Measurements from ENCODE around the gene HKDC1.

HKDC1 gene

DNA sequence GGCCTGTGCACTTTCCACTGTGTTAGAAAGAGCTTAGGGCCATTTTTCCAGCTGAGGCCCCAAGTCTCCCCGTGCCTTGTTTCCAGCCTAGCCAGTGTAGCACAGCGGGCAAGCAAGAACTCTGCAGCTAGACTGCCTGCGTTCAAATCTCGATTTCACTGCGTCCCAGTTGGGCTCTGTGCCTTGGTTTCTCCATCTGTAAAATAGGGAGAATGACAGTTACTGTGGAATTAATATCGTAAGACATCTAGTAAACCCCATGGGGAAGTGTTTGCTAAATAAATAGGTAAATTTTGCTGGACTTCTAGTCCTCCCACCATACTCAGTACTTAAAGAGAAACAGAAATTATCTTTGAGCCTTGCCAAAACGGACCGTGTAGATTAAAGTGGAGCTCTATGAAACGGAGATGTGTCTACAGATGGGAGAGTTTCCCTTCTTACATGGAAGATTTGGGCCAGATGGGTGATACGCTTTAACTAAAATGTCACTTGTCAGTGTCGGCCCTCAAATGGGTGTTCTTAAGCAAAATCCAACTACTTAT, 3.5 kb upstream of the HKDC1 start:
- DNase-seq, result no peak

DNA sequence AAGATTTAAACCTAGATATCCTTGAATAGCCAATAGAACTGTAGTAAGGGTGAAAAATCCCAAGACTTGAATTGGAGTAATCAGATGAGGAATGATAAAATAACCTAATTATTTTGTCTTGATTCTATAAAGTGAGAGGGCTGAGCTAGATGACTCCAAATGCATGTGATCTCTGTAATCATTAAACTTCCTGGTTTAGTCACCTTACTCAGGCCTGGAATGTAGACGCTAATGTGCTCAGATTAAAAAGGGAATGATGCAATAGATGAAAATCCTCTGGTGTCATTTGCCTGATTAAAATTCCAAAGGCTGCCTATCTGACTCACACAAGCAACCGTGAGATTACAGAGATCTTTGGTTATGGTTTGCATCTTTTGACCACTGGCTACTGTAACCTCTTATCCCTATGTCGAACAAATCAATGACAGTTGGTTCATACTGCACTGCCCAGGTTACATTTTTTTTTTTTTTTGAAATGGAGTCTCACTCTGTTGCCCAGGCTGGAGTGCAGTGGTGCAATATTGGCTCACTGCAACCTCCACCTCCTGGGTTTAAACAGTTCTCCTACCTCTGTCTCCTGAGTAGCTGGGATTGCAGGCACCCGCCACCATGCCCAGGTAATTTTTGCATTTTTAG, 2.9 kb upstream of the HKDC1 start:
- DNase-seq, result peak; percentile 94

DNA sequence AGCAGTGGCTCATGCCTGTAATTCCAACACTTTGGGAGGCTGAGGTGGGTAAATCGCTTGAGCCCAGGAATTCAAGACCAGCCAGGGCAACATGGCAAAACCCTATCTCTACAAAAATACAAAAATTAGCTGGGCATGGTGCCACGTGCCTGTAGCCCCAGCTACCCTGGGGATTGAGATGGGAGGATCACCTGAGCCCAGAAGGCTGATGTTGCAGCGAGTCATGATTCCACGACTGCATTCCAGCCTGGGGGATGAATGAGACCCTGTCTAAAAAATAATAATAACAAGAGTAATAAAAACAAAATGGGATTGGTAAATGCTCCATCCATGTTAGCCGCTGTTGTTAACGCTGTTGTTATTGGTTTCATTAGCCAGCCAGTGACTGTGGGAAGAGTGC, 1.3 kb upstream of the HKDC1 start:
- peak; percentile 11 for DNase-seq

GRCh38 chr10:69220507-69220906, 375 bp downstream of the HKDC1 start:
- DNase-seq, result no peak

- DNase-seq, result peak; percentile 68
These were observed 2.3 kb downstream of the HKDC1 start for GRCh38 chr10:69222157-69223027.

- DNase-seq, result no peak
These were observed 2.9 kb downstream of the HKDC1 start for GRCh38 chr10:69223028-69223342.

- DNase-seq, result no peak
These were observed 4.9 kb downstream of the HKDC1 start for GRCh38 chr10:69224862-69225657.

GRCh38 chr10:69225681-69226080, 5.5 kb downstream of the HKDC1 start:
- DNase-seq, result no peak

- no peak for DNase-seq
These were observed 6.9 kb downstream of the HKDC1 start for GRCh38 chr10:69226919-69227450.

DNA sequence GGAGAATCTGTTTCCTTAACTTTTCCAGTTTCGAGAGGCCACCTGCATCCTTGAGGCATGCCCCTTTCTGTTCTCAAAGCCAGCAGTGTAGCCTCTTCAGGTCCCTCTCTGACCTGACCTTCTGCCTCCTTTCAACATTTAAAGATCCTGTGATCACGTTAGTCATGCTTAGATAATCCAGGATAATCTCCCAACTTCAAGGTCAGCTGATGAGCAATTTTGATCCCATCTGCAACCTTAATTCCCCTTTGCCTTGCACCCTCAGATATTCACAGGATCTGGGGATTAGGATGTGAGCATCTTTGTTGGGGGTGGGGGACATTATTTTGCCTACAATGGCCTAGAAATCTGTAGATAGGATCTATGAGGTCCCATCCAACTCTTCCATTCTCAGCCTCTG, 8.0 kb downstream of the HKDC1 start:
- peak; percentile 59 for DNase-seq

GRCh38 chr10:69229616-69229916, 9.4 kb downstream of the HKDC1 start:
- no peak for DNase-seq

GRCh38 chr10:69230128-69230527, 10.0 kb downstream of the HKDC1 start:
- no peak for DNase-seq

- peak; percentile 88 for DNase-seq
These were observed 12.1 kb downstream of the HKDC1 start for GRCh38 chr10:69232252-69232651.

DNA sequence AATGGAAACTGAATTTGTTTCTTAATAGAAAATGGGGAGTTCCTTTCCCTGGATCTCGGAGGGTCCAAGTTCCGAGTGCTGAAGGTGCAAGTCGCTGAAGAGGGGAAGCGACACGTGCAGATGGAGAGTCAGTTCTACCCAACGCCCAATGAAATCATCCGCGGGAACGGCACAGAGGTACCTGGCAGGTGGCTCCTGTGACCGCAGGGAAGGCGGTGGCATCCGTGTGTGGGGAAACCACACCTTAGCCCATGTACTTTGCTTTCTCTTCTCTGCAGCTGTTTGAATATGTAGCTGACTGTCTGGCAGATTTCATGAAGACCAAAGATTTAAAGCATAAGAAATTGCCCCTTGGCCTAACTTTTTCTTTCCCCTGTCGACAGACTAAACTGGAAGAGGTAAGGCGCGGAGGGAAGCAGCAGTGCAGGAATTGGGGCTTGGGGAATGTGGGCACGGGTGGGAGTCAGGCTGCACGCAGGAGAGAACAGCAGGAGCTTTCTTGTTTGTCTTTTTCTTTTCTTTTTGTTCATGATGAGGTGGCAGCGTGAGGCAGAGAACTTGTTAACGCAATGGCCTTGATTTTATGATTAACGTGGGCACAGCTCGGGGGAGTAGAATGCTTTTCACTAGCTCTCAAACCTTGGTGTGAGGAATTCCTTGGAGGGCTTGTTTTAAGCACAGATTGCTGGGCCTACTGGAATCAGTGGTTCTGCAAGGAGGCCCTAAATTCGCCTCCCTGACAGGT, 12.8 kb downstream of the HKDC1 start:
- DNase-seq, result no peak

DNA sequence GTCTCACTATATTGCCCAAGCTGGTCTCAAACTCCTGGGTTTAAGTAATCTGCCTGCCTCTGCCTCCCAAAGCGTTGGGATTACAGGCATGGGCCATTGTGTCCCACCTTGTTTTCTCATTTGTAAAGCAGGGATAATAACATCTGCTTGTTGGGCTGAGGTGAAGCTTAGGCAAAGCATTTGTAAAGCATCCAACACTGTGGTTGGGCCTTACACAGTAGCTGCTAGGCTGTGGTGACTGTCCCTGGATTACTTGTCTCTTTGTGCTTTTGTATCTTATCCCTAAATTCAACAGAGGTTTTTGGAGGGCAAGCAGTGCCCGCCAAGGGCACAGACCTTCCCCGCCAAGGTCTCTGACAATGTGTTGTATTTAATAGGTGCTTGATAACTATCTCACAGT, 14.3 kb downstream of the HKDC1 start:
- DNase-seq, result no peak

- DNase-seq, result peak; percentile 68
These were observed 17.5 kb downstream of the HKDC1 start for GRCh38 chr10:69237528-69238159.

- no peak for DNase-seq
These were observed 19.0 kb downstream of the HKDC1 start for GRCh38 chr10:69239136-69239535.

GRCh38 chr10:69239816-69240434, 19.8 kb downstream of the HKDC1 start:
- peak; percentile 32 for DNase-seq

GRCh38 chr10:69240455-69240854, 20.3 kb downstream of the HKDC1 start:
- no peak for DNase-seq

- peak; percentile 65 for DNase-seq
These were observed 21.4 kb downstream of the HKDC1 start for GRCh38 chr10:69241575-69241974.

DNA sequence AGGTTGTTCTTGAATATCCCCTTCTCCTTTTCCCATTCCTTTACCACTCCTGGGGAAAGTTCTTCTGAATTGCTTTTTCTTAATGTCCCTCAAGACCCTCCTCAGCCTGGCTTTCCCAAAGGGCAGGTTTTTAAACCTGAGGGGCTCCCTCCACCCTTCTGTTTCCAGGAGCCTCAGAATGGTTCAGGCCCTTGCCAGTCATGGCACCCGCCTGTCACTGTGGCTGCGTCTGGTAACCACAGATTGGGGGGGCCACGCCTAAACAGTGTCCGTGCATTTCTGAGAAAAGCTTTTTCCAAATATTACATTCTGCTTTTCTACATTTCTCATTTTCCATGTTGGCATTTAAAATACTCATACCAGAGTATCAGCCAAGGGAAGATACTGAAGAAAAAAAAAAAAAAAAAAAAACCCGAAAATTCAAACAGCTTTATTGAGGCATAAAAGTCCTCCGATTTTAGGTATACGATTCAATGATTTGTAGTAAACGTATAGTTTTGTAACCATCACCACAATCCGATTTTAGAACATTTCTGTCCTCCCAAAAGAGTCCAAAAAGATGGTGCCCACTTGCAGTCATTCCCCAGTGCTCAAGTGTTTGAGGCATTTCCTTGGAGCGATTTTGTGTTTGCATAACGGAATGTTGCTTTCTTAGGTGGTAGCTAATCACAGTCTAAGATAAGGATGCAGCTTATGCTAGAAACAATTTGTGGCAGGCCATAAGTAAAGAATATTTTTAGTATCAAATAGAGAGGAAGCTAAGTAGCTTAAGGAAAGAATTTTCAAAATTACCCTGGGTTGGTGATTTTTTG, 22.1 kb downstream of the HKDC1 start:
- no peak for DNase-seq
